Stimulated activated CD8-positive, alpha-beta memory T cell treated with anti-CD3 and anti-CD28 coated beads, Interleukin-15, amount 100 ng/mL, for 48 hours (primary cell): ENCODE measurements around the gene TICAM2.
"Not testable (repeated sequence)": the region's sequence is repeated elsewhere in the genome, so short reads cannot be mapped to it uniquely, and the experiment has no call there.

Experiments used
- DNase-seq, 2 donors: peaks; one replicate each; pipeline ENCODE4 v3.0.0-alpha.2; 2020; ENCODE audit warnings: low read depth in 2 of 2

TICAM2 gene

DNA sequence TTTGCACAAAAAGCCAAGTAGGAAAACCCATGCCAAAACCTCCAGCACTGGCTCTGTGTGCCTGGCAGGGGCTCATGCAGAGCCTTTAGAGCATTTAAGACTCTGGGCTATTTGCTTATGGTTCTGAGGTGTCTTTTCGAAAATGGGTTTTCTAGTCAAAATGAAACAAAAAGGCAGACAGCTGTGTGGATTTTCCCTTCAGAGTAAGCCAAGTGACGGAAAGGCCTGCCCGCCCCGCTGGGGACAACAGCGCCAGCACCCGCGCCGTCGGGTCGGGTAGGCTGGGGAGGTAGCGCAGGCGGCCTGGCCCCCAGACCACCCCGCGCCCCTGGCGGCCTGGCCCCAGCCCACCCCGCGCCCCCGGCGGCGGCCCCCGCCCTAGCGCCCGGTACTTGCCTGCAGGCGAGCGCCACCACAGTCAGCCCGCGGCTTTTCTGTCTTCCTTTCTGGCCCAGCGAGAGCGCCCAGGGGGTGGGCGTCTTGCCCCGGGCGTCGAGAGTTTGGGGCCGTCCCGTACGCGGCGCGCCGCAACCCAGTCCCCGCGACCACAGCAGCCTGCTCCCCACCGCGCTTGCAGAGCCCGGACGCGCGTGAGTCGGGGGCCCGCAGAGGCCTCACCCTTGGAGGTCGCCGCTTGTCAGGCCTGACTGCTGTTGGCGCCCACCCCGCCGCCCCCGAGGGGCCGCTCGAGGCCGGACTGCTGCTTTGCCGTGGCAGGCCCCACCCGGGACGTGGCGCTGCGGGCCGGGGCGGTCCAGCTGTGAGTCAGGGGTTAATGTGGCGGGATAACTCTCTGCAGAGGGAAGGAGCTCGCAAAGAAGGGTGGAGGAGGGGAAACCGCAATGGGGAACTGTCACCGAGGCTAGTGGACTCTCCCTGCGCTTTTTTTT is at the start of gene TICAM2:
Gene TICAM2 (minus strand): TSS at position 779 of the 890 bp plus-strand sequence. CDS start 21,223 bp downstream, outside the sequence.
- peak; percentile 47 to 60 for DNase-seq

DNA sequence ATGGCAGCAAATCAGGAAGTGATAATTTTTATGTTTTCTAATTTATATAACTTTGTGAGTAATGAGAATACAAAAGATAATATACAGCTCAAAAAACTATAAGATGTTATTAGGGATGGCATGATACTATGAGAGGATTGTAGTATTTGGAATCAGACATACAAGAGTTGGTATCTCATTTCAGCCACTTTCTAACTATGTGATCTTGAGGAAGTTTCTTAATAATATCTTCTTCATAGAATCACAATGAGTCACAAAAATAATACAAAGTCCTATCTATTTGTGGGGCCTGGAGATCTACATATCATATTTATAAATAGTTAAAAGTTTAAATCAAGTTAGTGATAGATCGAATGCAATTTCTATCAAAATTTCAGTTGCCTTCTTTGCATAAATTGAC is 47.3 kb upstream of the TICAM2 start:
- DNase-seq = no peak

DNA sequence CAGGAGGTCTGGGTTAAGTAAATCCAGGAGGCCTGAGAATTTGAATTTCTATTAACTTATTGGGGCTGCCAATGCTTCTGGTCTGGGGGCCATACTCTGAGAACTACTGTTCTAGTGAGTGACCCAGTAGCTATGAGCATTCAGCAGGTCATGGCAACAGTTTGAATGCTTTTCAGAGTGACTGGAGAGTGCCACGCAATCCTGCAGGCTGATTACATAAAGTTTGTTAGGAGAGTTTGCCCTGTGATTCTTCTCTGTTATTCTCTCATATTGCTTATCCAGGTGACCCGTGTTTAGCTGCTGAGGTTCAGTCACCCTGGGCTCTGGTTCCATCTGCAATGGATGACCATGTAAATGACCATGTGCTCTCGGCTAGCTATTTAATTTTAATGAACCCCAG is 45.8 kb upstream of the TICAM2 start:
- DNase-seq = no peak

- not testable (repeated sequence) for DNase-seq
Measured at GRCh38 chr5:115645386-115645785, 43.1 kb upstream of the TICAM2 start.

GRCh38 chr5:115644046-115644445 is 41.8 kb upstream of the TICAM2 start:
- no peak for DNase-seq

- DNase-seq = no peak
Measured at GRCh38 chr5:115641948-115642347, 39.7 kb upstream of the TICAM2 start.

DNA sequence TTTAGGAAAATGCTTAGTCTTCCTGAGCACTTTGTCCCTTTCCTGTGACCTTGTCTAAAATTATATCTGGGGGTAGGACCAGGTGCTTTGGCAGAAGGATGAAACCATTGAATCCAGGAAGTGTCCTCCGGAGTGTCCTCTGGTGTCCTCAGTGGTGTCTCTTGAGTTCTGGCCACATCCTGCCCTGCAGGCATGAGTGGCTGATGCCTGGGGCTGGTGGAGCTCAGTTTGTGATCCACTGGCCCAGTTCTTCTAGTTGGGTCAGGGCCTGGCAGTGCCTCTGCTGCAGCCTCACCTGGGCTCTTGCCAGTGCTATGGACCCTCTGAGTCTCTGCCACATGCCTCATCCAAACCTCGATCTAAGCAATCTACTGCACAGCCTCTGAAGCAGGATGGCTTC is 38.0 kb upstream of the TICAM2 start:
- no peak for DNase-seq

GRCh38 chr5:115639377-115639776 is 37.1 kb upstream of the TICAM2 start:
- DNase-seq = no peak

DNA sequence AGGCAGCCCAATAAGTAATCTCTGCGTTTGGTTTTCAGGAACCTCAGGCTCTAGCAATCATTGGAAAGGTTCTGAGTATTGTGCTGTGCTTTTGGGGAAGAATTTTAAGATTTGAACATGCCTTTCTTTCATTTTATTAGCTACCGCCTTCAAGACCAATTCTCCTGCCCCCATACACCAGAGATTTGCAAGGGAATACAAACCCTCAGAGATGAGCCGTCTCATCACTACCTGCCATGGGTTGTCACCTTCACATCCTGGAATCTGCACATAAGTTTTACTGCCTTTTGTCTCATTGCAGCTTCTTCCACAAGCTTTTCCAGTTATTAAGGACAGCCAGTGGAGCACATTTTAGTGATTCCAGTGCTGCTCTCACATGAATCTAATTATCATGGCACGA is 35.2 kb upstream of the TICAM2 start:
- no peak for DNase-seq

- no peak for DNase-seq
Measured at GRCh38 chr5:115636008-115636407, 33.7 kb upstream of the TICAM2 start.

GRCh38 chr5:115634343-115635132 is 32.3 kb upstream of the TICAM2 start:
- peak; percentile 67 to 70 for DNase-seq

DNA sequence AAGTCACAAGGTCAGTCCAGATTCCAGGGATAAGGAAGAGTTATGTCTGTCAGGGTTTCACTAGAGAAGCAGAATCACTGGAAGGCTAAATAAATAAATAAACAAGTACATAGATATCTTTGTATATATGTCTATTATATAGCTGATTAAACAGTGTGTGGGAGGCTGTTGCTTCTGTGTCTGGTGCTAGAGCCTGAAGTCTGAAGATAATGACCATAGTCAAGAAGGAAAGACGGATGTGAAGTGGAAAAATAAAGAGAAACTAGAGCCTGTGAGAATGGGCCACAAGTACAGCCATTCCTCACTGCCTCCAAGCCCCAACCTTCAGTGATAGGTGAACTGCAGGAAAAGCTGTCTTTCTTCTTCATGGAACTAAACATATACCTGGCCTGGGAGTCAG is 27.6 kb upstream of the TICAM2 start:
- no peak for DNase-seq

GRCh38 chr5:115627295-115627865 is 25.1 kb upstream of the TICAM2 start:
- DNase-seq = no peak

GRCh38 chr5:115626445-115626823 is 24.2 kb upstream of the TICAM2 start:
- no peak for DNase-seq

GRCh38 chr5:115625579-115626444 is 23.5 kb upstream of the TICAM2 start, which contains the start of gene TMED7:
Gene TMED7, minus strand, starts transcription at chr5:115626036. Its CDS starts 244 bp downstream, at chr5:115625792.
- DNase-seq = peak; percentile 100

DNA sequence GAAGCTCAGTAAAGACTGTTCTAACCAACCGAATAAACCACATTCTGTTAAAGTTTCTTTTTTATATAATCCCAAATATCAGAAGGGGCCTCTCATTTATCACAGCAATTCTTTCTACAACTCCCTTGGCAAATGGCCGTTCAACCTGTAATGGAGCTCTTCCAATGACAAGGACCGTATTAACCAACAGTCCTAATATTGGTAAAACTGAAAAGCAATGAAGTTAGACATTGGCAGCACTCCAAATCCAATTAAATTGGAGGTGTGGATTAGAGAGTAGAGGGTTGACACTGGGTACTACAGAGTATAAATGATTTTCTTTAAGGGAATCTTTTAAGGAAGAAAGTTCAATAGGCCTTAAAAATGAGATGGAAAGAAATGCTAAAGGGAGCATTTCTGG is 22.7 kb upstream of the TICAM2 start:
- no peak for DNase-seq

DNA sequence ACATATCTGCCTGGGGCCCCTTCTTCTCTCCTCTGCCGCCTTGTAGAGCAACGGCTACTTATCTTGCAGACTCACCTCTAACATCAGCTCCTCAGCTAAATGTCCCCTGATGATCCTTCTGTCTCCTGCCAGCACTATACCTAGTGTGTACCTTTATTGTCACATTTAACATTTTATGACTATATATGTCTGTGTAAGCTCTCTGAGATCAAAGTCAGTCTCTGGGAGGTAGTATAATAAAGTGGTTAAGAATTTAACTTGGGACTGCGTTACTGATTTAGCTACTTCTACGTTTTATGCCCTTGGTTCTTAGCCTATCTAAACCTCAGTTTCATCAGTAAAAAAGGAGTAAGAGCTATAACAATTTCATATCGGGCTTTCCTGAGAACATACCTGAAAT is 21.4 kb upstream of the TICAM2 start:
- DNase-seq = no peak

GRCh38 chr5:115621365-115621900 is 19.2 kb upstream of the TICAM2 start:
- no peak for DNase-seq

GRCh38 chr5:115616892-115617291 is 14.6 kb upstream of the TICAM2 start:
- DNase-seq = no peak

DNA sequence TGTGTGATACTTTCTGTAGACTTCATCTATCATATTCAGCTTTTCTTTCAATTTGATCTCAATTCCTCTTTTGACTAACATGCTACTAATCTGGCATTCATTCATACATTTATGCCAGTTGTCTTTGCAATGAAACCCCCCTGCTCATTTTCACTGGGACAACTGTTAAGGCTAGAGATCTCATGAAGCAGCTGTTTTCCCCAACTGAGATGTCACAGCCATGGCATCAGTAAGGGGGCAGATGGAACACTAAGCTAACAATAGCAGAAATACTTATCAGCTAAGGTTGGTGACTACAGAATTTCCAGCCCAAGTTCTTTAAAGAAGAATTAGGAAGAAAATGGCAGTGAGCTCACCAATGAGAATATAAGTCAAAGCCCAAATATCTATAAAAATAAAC is 14.2 kb upstream of the TICAM2 start:
- DNase-seq = no peak

GRCh38 chr5:115611873-115612272 is 9.6 kb upstream of the TICAM2 start:
- DNase-seq = no peak
